Dendritic cell treated with granulocyte-macrophage colony-stimulating factor and Interleukin-4, amounts not matched to agents 40 ng/mL and 50 ng/mL, for 4 days (primary cell): ENCODE results near the gene MTHFD1L.

ENCODE experiments used
- H3K27ac Mint-ChIP-seq: one replicate; pipeline ENCODE4 v1.8.0; 2022; ENCODE audit warnings: mild to moderate bottlenecking, mixed read lengths
- H3K27me3 Mint-ChIP-seq: one replicate; pipeline ENCODE4 v1.8.0; 2022; ENCODE audit warnings: mild to moderate bottlenecking, mixed read lengths
- H3K36me3 Mint-ChIP-seq: one replicate; pipeline ENCODE4 v1.8.0; 2022; ENCODE audit warnings: low read depth, mixed read lengths
- H3K4me1 Mint-ChIP-seq: one replicate; pipeline ENCODE4 v1.8.0; 2022; ENCODE audit warnings: low read depth, mixed read lengths
- H3K4me3 Mint-ChIP-seq: one replicate; pipeline ENCODE4 v1.8.0; 2022; ENCODE audit warnings: mild to moderate bottlenecking, moderate library complexity, mixed read lengths
- H3K9me3 Mint-ChIP-seq: one replicate; pipeline ENCODE4 v1.8.0; 2022; ENCODE audit warnings: mixed read lengths
- intact Hi-C: fragments of 100-400 bp; cut with micrococcal nuclease; formaldehyde crosslinking; loops from one replicate; pipeline ENCODE4 v1.15.0; 2022

The MTHFD1L gene

DNA sequence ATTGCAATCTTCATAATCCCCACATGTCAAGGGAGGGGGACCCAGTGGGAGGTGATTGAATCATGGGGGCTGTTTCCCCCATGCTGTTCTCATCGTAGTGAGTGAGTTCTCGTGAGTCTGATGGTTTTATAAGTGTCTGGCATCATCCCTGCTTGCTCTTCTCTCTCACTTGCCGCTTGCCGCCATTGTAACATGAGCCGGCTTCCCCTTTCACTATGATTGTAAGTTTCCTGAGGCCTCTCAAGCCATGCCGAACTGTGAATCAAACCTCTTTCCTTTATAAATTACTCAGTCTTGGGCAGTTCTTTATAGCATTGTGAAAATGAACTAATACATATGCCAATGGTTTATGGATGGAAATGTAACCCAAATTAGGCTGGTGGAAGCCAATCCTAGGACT lies 264.8 kb downstream of the MTHFD1L start:
- Mint-ChIP-seq H3K9me3 (peaks cover 15% of the 10 kb centered on the region), H3K36me3 (no peaks in the 10 kb centered on the region), H3K27me3 (no peaks in the 10 kb centered on the region), H3K4me1 (no peaks in the 10 kb centered on the region), H3K27ac (no peak overlapping the region), H3K4me3 (no peak overlapping the region)
- intact Hi-C loops, result no loop called here

DNA sequence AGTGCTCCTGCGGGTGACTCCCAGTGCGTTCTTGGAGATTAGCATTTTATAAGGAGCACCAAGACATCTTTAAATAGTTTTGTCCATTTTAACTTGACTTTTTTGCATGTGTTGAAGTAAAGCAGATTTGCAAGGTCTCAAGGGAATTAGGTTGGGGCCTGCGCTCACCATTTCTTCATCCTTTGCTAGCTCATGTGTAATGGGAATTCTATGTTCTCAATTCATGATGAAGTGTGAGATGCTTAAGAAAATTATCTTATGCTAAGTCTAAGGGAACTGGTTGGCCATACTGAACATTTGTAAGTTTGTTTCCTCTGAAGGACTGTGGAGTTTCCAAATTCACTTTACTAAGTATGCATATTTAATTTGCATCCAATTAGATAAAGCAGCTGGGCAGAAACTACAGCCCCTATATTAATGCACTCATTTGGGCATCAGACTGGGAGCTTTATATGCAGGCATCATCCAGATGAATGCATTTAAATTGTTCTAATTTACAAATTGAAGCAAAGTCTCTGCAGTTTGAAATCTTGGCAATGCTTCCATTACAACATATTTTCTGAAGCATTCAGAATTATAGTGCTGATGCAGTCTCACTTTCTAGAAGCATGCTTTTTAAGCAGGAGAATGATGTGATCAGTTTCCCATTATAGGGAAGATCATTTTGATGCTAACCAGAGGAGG lies 266.0 kb downstream of the MTHFD1L start:
- Mint-ChIP-seq H3K36me3 (no peaks in the 10 kb centered on the region), H3K4me3 (no peak overlapping the region), H3K9me3 (peaks cover 15% of the 10 kb centered on the region), H3K27ac (no peak overlapping the region), H3K4me1 (no peaks in the 10 kb centered on the region), H3K27me3 (no peaks in the 10 kb centered on the region)
- intact Hi-C loops, result no loop called here

DNA sequence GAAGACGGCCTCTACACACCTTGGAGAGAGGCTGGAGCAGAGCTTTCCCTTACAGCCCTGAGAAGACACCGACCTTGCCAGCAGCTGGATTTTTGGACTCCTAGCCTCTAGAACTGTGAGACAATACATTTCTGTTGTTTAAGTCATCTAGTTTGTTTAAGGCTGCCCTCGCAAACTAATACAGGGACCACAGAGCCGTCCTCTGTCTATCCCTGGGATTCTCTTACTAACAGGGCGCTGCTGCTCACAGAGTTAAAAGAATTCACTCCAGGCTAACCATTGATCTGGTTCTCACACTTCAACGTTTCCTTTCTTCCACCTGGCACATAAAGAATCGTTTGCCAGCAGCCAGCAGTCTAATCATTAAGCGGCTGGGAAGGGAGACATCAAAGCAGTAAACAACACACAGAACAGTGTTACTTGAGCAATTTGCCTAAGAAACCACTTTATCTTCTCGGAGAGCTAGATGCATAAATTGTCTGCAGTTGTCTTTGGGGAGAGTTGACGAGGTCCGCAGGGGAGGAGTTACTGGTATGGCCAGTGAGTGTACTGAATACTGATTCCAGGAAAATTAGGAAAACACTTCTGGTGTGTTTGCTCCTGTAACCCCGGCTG lies 270.7 kb downstream of the MTHFD1L start:
- Mint-ChIP-seq H3K36me3 (no peaks in the 10 kb centered on the region), H3K9me3 (no peaks in the 10 kb centered on the region), H3K27me3 (no peaks in the 10 kb centered on the region), H3K27ac (no peak overlapping the region), H3K4me3 (no peak overlapping the region), H3K4me1 (no peaks in the 10 kb centered on the region)
- intact Hi-C loops, result no loop called here

DNA sequence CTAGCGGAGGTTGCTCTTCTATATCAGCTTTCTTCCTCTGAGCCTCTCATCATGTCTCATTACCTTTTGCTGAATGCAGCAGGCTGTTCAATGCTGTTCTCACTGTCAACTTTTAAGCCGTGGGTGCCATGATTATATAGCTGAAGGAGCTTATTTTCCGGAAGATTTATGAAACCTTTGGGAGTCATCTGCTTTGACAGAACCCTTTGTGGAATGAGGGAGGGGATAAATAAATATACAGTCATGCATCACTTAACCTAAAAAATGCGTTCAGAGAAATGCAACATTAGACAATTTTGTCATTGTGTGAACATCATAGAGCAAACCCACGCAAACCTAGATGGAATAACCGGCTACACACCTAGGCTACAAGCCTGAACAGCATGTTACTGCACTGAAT lies 272.0 kb downstream of the MTHFD1L start:
- Mint-ChIP-seq H3K27me3 (no peaks in the 10 kb centered on the region), H3K36me3 (no peaks in the 10 kb centered on the region), H3K4me1 (no peaks in the 10 kb centered on the region), H3K4me3 (no peak overlapping the region), H3K9me3 (no peaks in the 10 kb centered on the region), H3K27ac (no peak overlapping the region)
- intact Hi-C loops, result no loop called here

DNA sequence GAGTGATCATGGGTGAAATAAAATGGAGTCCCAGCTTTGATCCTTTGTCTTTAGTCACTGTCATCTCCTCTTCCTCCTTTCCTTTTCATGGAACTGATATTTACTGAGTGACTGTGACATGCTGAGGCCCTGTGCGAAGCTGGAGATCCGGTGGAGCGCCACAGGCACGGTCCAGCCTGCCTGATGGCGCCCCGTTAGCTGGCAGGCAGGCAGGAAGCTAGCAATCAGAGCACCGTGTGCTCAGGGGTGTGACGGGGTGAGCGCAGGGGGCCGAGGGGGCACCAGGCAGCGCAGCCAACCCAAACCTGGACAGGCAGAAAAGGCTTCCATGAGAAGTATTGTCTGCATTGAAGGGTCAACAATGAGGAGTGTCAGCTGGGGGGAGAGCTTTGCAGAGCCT lies 274.0 kb downstream of the MTHFD1L start:
- Mint-ChIP-seq H3K9me3 (no peaks in the 10 kb centered on the region), H3K27ac (no peak overlapping the region), H3K4me3 (no peak overlapping the region), H3K27me3 (no peaks in the 10 kb centered on the region), H3K36me3 (no peaks in the 10 kb centered on the region), H3K4me1 (no peaks in the 10 kb centered on the region)
- intact Hi-C loops, result no loop called here

DNA sequence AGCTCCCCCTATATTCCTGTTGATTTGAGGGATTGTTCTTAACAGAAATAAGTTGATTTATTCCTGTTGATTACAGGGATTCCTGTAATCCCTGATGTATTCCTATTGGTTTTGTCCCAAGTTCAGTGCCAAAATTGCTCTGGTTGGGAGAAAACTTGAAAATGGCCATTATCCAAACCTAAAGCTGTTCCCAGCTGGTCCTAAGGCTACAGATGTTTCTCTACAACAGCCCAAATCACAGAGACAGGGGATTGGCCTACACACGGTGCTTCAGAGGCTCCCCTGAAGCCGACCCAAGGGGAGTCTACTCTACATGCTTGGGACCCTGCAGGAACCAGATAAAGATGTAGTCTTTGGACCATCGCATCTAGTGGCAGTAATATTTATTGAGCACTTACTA lies 275.3 kb downstream of the MTHFD1L start:
- Mint-ChIP-seq H3K4me1 (no peaks in the 10 kb centered on the region), H3K27me3 (no peaks in the 10 kb centered on the region), H3K9me3 (no peaks in the 10 kb centered on the region), H3K27ac (no peak overlapping the region), H3K36me3 (no peaks in the 10 kb centered on the region), H3K4me3 (no peak overlapping the region)
- intact Hi-C loops, result no loop called here

DNA sequence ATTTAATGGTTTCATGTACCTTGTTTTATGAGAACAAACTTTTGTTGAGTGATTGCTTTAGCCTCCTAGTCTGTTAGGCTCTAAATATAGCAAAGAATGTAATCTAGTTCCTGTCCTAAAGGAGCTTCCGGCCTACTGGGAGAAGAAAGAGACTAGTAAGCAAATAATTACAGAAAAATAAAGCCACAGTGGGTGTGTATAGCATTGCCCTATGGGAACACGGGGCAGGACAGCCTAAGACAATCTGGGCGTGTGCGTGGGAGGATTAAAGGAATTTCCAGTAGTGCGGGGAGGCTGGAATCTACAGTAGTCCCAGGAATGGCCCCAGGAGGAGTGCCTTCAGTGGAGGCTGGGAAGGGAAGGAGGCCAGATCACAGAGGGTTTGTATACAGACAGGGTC lies 276.2 kb downstream of the MTHFD1L start:
- H3K27me3 Mint-ChIP-seq, result no peaks in the 10 kb centered on the region
- no peak overlapping the region for H3K27ac Mint-ChIP-seq
- H3K36me3 Mint-ChIP-seq, result no peaks in the 10 kb centered on the region
- H3K4me3 Mint-ChIP-seq, result no peak overlapping the region
- intact Hi-C loops, result no loop called here
- H3K4me1 Mint-ChIP-seq, result no peaks in the 10 kb centered on the region
- H3K9me3 Mint-ChIP-seq, result no peaks in the 10 kb centered on the region

DNA sequence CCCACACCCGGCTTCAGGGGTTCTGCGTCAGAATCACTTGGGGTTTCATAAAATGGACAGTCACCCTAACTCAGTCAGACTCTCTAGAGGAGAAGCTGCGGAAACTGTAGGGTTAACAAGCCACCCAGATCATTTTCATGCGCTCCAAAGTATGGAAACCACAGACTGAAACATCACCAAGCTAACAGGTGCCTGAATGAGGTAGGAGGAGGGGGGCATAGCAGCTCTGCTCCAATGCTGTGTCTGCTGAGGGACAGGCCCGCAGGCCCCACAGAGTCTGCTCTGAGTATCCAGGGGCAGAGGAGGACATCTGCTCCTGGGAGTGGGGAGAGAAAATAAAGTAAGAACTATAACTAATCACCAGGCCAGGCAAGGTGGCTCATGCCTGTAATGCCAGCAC lies 277.2 kb downstream of the MTHFD1L start:
- no peaks in the 10 kb centered on the region for H3K36me3 Mint-ChIP-seq
- H3K4me3 Mint-ChIP-seq, result no peak overlapping the region
- no peak overlapping the region for H3K27ac Mint-ChIP-seq
- no peaks in the 10 kb centered on the region for H3K9me3 Mint-ChIP-seq
- H3K27me3 Mint-ChIP-seq, result no peaks in the 10 kb centered on the region
- no peaks in the 10 kb centered on the region for H3K4me1 Mint-ChIP-seq
- intact Hi-C loops, result no loop called here

DNA sequence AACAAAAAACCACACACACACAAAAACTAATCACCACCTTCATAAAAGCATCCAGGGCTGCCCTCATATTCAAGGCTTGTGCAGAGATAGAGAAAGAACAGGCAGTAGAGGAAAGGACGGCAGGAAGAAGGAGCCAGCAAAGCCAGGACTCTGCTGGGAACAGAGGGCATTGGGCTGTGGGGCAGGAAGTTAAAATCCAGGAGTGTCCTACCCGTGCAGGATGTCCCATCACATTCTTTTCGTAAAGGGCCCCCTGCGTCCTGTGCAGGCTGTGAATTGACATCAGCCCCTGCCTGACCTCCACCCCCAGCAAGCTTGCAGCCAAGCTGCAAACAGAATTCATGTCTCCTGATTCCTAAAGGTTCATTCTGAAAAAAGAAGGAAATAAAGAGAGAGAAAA lies 277.8 kb downstream of the MTHFD1L start:
- intact Hi-C loops, result no loop called here
- H3K4me1 Mint-ChIP-seq, result no peaks in the 10 kb centered on the region
- H3K36me3 Mint-ChIP-seq, result no peaks in the 10 kb centered on the region
- H3K27me3 Mint-ChIP-seq, result no peaks in the 10 kb centered on the region
- no peak overlapping the region for H3K4me3 Mint-ChIP-seq
- no peaks in the 10 kb centered on the region for H3K9me3 Mint-ChIP-seq
- no peak overlapping the region for H3K27ac Mint-ChIP-seq

DNA sequence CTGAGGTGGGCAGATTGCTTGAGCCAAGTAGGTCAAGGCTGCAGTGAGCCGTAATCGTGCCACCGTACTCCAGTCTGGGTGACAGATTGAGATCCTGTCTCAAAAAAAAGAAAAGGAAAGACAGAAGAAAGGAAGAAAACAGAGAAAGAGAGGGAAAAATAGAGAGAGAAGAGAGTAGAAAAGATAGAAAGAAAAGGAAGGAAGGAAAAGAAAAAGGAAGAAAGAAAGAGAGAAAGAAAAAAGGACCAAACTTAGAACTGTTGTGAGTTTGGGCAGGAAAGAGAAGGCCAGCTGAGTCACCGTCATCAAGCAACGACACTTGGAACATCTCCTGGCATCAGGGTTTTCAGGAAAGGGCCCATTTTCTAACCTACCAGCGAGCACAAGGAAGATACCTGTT lies 278.3 kb downstream of the MTHFD1L start:
- H3K27me3 Mint-ChIP-seq, result no peaks in the 10 kb centered on the region
- H3K27ac Mint-ChIP-seq, result no peak overlapping the region
- no peak overlapping the region for H3K4me3 Mint-ChIP-seq
- H3K4me1 Mint-ChIP-seq, result no peaks in the 10 kb centered on the region
- H3K9me3 Mint-ChIP-seq, result no peaks in the 10 kb centered on the region
- H3K36me3 Mint-ChIP-seq, result no peaks in the 10 kb centered on the region
- intact Hi-C loops, result no loop called here

DNA sequence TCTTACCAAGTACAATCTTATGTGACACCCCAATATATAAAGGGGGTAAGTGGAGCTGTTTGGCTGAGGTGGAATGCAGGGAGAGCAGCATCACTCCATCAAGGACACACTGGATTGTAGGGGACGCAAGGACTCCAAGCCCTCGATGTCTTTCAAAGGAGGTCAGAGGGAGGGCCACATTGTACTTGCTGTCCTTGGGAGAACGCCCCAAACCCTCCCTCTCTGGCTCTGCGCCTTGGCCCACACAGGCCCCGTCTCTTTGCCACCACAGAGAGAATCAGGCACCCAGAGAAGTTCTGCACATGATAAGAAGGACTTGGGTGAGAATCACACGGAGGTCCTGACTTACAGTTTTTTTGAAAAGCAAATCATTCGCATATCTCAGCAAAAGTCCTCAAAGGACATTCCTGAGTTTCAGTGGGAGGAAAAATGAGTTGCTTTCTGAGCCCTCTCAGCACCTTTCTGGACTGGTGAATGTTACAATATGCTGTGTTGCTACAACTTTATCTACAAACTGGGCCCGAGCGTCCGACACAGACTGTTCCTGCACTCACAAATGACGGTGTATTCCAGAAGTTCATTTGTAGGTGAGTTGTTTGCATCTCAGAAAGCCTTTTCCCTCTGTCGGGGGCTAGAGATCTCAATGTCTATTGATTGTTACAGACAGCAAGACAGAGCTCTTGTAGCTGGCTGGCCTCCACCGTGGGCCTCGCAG lies 281.8 kb downstream of the MTHFD1L start:
- H3K27me3 Mint-ChIP-seq, result no peaks in the 10 kb centered on the region

DNA sequence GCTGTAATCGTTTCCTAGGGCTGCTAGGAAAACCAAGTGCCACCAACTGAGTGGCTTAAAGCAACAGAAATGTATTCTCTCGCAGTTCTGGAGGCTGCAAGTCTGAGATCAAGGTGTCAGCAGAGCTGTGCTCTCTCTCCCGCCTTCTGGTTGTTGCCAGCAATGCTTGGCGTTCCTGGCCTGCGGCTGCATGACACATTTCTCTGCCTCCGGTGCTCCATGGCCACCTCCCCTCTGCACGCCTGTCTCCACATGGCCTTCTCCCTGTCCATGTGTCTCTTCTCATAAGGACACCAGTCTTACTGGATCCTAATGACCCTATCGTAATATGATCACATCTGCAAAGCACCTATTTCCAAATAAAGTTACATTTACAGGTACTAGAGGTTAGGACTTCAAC lies 282.6 kb downstream of the MTHFD1L start:
- Mint-ChIP-seq H3K9me3 (no peaks in the 10 kb centered on the region), H3K4me3 (no peak overlapping the region), H3K4me1 (no peaks in the 10 kb centered on the region), H3K27ac (no peak overlapping the region), H3K36me3 (no peaks in the 10 kb centered on the region), H3K27me3 (no peaks in the 10 kb centered on the region)
- intact Hi-C loops, result no loop called here

More for the DNA sequence above, 281.8 kb downstream of the MTHFD1L start:
- intact Hi-C loops, result no loop called here
- Mint-ChIP-seq H3K27ac (no peak overlapping the region), H3K4me1 (no peaks in the 10 kb centered on the region), H3K4me3 (no peak overlapping the region), H3K9me3 (no peaks in the 10 kb centered on the region), H3K36me3 (no peaks in the 10 kb centered on the region)

DNA sequence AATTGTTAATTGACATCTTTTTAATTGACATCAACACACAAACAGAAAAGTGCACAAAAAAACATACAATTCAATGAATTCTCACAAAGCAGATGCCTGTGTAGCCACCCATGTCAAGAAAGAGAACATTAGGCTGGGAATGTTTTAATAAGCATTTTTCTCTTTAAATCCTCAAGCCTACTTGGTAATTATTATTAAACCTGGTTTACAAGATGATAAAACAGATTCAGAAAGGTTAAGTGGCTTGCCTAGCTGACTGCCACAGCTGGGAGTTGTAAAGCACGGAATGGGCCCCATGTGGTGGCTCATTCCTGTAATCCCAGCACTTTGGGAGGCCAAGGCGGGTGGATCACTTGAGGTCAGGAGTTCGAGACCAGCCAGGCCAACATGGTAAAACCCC lies 284.3 kb downstream of the MTHFD1L start:
- Mint-ChIP-seq H3K4me1 (no peaks in the 10 kb centered on the region), H3K4me3 (no peak overlapping the region), H3K27me3 (peaks cover 3% of the 10 kb centered on the region), H3K36me3 (no peaks in the 10 kb centered on the region), H3K9me3 (no peaks in the 10 kb centered on the region), H3K27ac (no peak overlapping the region)
- intact Hi-C loops, result no loop called here
